ENCODE results near the gene RNU4-1. TPM values are rescaled to one million over a fixed set of nuclear protein-coding genes. Genes with fewer than 3 reads are reported as not detected.

RNU4-1 gene
- total and polyA plus RNA-seq, 2 of the 4 experiments (the other 2 are of a cell fraction) = under 0.01 TPM; not detected in 1

GRCh38 chr12:120287491-120287890 is 5.5 kb downstream of the RNU4-1 start:
- ChIA-PET CTCF (interaction anchor here (1.3 kb wide), 1 partner anchor 59 kb away, joined by 8 read pairs; no protein-coding TSS in a partner anchor), POLR2A (ENCODE audit: unreplicated experiment) (interaction anchor here (1.9 kb wide), 1 partner anchor 86 kb away, joined by 6 read pairs; the partner anchor contains the start of gene RPLP0)
- no peak overlapping the region for H3K4ac ChIP-seq (ENCODE audit: low read depth, low read length)
- WGBS, 2 experiments (ENCODE audit: extremely low coverage in 2 of 2, insufficient read length in 1 of 2) = 100% methylated on average over 1 of the region's 12 CpGs; no CpG with 5 or more reads in 1 of the 2 experiments
- H2BK20ac ChIP-seq (ENCODE audit: low read depth, low read length) = no peak overlapping the region
- H2AK9ac ChIP-seq (replicated peaks; ENCODE audit: low read depth, low read length, poor library complexity) = no peak overlapping the region
- in situ Hi-C loops (cut with MboI; ENCODE audit: low sequenced_read_pairs) = no loop called here
- H3K56ac ChIP-seq (ENCODE audit: extremely low read depth, insufficient read depth, low read length) = no peak overlapping the region
- H2BK15ac ChIP-seq (ENCODE audit: low read depth, low read length) = no peak overlapping the region
- H3K14ac ChIP-seq (replicated peaks; ENCODE audit: low read depth, low read length) = no peak overlapping the region
- no peak overlapping the region for H3K4me3 ChIP-seq (ENCODE audit: insufficient read depth, low read depth, low read length)
- H3K9me1 ChIP-seq (ENCODE audit: insufficient read depth, low read length) = peaks cover 6% of the 10 kb centered on the region; the same call in 1 of the 2 replicates
- TF ChIP-seq CHD1 (IDR thresholded peaks at IDR 0.05; ENCODE audit: low read depth, low read length) (no peak), ELK1 (IDR thresholded peaks at IDR 0.05; ENCODE audit: borderline replicate concordance, low read depth, low read length) (no peak), MXI1 (IDR thresholded peaks at IDR 0.05; ENCODE audit: borderline replicate concordance, low read depth, low read length) (no peak), SMC3 (IDR thresholded peaks at IDR 0.05; ENCODE audit: low read depth, low read length) (no peak), POLR2A (IDR thresholded peaks at IDR 0.05; ENCODE audit: low read depth, low read length) (no peak), BHLHE40 (IDR thresholded peaks at IDR 0.05; ENCODE audit: low read depth, low read length) (no peak), CTCF (conservative IDR thresholded peaks at IDR 0.05; ENCODE audit: low read depth, low read length) (no peak)
- no peak overlapping the region for H3K27ac ChIP-seq (ENCODE audit: insufficient read depth, low read length)
- H3K4me2 ChIP-seq (ENCODE audit: low read depth, low read length) = no peak overlapping the region
- no peaks in the 10 kb centered on the region for H3K36me3 ChIP-seq (ENCODE audit: control insufficient read depth, insufficient read depth, low read length)
- H3K18ac ChIP-seq (ENCODE audit: low read depth, low read length) = no peak overlapping the region
- no peak overlapping the region for H4K8ac ChIP-seq (ENCODE audit: low read depth in 2 of 2, low read length in 2 of 2)
- no peak overlapping the region for H2AFZ ChIP-seq (replicated peaks; ENCODE audit: low read length, poor library complexity)
- no peaks in the 10 kb centered on the region for H3K27me3 ChIP-seq (ENCODE audit: control insufficient read depth, insufficient read depth, low read length)
- H2BK5ac ChIP-seq (ENCODE audit: low read depth, low read length, poor library complexity, severe bottlenecking) = no peak overlapping the region
- ATAC-seq (ENCODE audit: low read depth) (no peak), DNase-seq (no peak)
- no peaks in the 10 kb centered on the region for H3K9me3 ChIP-seq (ENCODE audit: control insufficient read depth, insufficient read depth, low read length)
- no peak overlapping the region for H3K9ac ChIP-seq (ENCODE audit: low read depth, low read length)
- no peak overlapping the region for H2BK120ac ChIP-seq (ENCODE audit: low read depth, low read length)
- no peaks in the 10 kb centered on the region for H3K79me1 ChIP-seq (ENCODE audit: low read depth in 1 of 2, low read length in 2 of 2)
- no peak overlapping the region for H4K91ac ChIP-seq (ENCODE audit: insufficient read depth, low read depth, low read length)
- no peak overlapping the region for H3K23ac ChIP-seq (ENCODE audit: low read depth, low read length)
- H4K5ac ChIP-seq (ENCODE audit: low read depth, low read length) = no peak overlapping the region
- peaks cover 16% of the 10 kb centered on the region for H4K20me1 ChIP-seq (ENCODE audit: insufficient read depth, low read length)
- peaks cover 9% of the 10 kb centered on the region; the same call in 1 of the 2 replicates for H3K4me1 ChIP-seq (ENCODE audit: control insufficient read depth, insufficient read depth, low read length)
- intact Hi-C loops (cut with micrococcal nuclease) = no loop called here
- no peak overlapping the region for H2AK5ac ChIP-seq (ENCODE audit: low read depth, low read length)
- dilution Hi-C loops (cut with HindIII; ENCODE audit: low sequenced_read_pairs, unreplicated experiment) = no loop called here
- BruUV-seq (replicated peaks) = no TSS peak

All from IMR-90 (cell line).